ENCODE measurements around the gene METAP1D. TPM values are rescaled to one million over a fixed set of nuclear protein-coding genes. Genes with fewer than 3 reads are reported as not detected.
A peak's percentile ranks its signal among the peaks of the same experiment; 100 is the strongest.

Gene METAP1D
- total RNA-seq, 1 donor from 2014 or later = 2.7 TPM

- DNase-seq (ENCODE audit: low spot score) = no peak
Measured at GRCh38 chr2:172080641-172081220, 81.0 kb downstream of the METAP1D start.

GRCh38 chr2:172081221-172082022, 81.7 kb downstream of the METAP1D start:
- no peak for DNase-seq (ENCODE audit: low spot score)

- DNase-seq (ENCODE audit: low spot score) = no peak
Measured at GRCh38 chr2:172082105-172082943, 82.6 kb downstream of the METAP1D start.

- DNase-seq (ENCODE audit: low spot score) = no peak
Measured at GRCh38 chr2:172082944-172083627, 83.3 kb downstream of the METAP1D start.

- DNase-seq (ENCODE audit: low spot score) = no peak
Measured at GRCh38 chr2:172083628-172084394, 84.1 kb downstream of the METAP1D start.

- DNase-seq (ENCODE audit: low spot score) = no peak
Measured at GRCh38 chr2:172084395-172084644, 84.6 kb downstream of the METAP1D start.

- peak; percentile 54 for DNase-seq (ENCODE audit: low spot score)
Measured at GRCh38 chr2:172084645-172085459, 85.1 kb downstream of the METAP1D start.

- DNase-seq (ENCODE audit: low spot score) = no peak
Measured at GRCh38 chr2:172085460-172086159, 85.9 kb downstream of the METAP1D start, which contains the start of gene DLX1. Gene DLX1, plus strand, starts transcription at chr2:172085507. Its CDS starts 171 bp downstream, at chr2:172085678.

- no peak for DNase-seq (ENCODE audit: low spot score)
Measured at GRCh38 chr2:172086241-172087206, 86.8 kb downstream of the METAP1D start.

- DNase-seq (ENCODE audit: low spot score) = no peak
Measured at GRCh38 chr2:172087207-172087779, 87.5 kb downstream of the METAP1D start.

- DNase-seq (ENCODE audit: low spot score) = no peak
Measured at GRCh38 chr2:172087780-172088244, 88.1 kb downstream of the METAP1D start.

- DNase-seq (ENCODE audit: low spot score) = no peak
Measured at GRCh38 chr2:172088245-172089004, 88.7 kb downstream of the METAP1D start.

- DNase-seq (ENCODE audit: low spot score) = no peak
Measured at GRCh38 chr2:172089005-172089504, 89.3 kb downstream of the METAP1D start.

- DNase-seq (ENCODE audit: low spot score) = no peak
Measured at GRCh38 chr2:172089633-172090032, 89.9 kb downstream of the METAP1D start.

- DNase-seq (ENCODE audit: low spot score) = no peak
Measured at GRCh38 chr2:172090044-172090961, 90.5 kb downstream of the METAP1D start.
